ENCODE data around the gene OSGIN1.

DNA sequence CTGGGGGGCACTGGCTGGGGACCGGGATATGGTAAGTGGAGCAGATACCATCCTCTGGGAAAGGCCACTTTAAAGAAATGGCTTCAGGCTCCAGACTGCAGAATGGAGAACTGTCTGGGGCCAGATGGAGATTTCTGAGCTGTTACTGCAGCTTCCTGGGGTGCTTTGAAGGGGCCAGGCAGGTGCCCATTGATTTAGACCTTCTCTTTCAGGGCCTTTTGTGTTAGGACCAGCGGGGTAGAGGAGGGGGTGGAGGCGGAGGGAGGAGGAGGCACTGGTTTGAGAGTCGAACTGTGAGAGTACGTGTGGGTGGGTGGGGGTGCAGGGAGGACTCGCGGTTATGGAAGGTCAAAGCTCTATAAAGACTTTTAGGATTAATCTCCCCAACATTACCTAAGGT is 26.4 kb downstream of the OSGIN1 start:
- TF ChIP-seq ZNF624 (tag by site-specific recombination; IDR thresholded peaks at IDR 0.05) (no peak), CTCF (tag by site-specific recombination; IDR thresholded peaks at IDR 0.05) (no peak)
- TF ChIP-seq, protein P1, sequence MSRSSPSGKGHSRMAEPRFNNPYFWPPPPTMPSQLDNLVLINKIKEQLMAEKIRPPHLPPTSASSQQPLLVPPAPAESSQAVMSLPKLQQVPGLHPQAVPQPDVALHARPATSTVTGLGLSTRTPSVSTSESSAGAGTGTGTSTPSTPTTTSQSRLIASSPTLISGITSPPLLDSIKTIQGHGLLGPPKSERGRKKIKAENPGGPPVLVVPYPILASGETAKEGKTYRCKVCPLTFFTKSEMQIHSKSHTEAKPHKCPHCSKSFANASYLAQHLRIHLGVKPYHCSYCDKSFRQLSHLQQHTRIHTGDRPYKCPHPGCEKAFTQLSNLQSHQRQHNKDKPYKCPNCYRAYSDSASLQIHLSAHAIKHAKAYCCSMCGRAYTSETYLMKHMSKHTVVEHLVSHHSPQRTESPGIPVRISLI (tag by site-specific recombination; IDR thresholded peaks at IDR 0.05) = no peak
- TF ChIP-seq, protein P2, sequence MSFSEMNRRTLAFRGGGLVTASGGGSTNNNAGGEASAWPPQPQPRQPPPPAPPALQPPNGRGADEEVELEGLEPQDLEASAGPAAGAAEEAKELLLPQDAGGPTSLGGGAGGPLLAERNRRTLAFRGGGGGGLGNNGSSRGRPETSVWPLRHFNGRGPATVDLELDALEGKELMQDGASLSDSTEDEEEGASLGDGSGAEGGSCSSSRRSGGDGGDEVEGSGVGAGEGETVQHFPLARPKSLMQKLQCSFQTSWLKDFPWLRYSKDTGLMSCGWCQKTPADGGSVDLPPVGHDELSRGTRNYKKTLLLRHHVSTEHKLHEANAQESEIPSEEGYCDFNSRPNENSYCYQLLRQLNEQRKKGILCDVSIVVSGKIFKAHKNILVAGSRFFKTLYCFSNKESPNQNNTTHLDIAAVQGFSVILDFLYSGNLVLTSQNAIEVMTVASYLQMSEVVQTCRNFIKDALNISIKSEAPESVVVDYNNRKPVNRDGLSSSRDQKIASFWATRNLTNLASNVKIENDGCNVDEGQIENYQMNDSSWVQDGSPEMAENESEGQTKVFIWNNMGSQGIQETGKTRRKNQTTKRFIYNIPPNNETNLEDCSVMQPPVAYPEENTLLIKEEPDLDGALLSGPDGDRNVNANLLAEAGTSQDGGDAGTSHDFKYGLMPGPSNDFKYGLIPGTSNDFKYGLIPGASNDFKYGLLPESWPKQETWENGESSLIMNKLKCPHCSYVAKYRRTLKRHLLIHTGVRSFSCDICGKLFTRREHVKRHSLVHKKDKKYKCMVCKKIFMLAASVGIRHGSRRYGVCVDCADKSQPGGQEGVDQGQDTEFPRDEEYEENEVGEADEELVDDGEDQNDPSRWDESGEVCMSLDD (tag by site-specific recombination; IDR thresholded peaks at IDR 0.05) = no peak
- TF ChIP-seq, protein P3, sequence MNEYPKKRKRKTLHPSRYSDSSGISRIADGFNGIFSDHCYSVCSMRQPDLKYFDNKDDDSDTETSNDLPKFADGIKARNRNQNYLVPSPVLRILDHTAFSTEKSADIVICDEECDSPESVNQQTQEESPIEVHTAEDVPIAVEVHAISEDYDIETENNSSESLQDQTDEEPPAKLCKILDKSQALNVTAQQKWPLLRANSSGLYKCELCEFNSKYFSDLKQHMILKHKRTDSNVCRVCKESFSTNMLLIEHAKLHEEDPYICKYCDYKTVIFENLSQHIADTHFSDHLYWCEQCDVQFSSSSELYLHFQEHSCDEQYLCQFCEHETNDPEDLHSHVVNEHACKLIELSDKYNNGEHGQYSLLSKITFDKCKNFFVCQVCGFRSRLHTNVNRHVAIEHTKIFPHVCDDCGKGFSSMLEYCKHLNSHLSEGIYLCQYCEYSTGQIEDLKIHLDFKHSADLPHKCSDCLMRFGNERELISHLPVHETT (tag by site-specific recombination; IDR thresholded peaks at IDR 0.05) = no peak
